H1 (cell line): ENCODE measurements around the gene FLOT1.

ENCODE experiments used
- EP300 ChIP-seq, 2 experiments: IDR thresholded peaks; 1 replicate in 1 of 2; 2 replicates in 1 of 2; pipeline ENCODE4 v1.6.1; 2011 to 2012; ENCODE audit warnings: low read depth in 2 of 2, low read length in 2 of 2, mild to moderate bottlenecking in 2 of 2, borderline replicate concordance in 1 of 2, inconsistent platforms in 1 of 2, moderate library complexity in 1 of 2
- GTF2F1 ChIP-seq: IDR thresholded peaks from 2 replicates; pipeline ENCODE4 v1.6.1; 2012; ENCODE audit warnings: low read depth, low read length, improper control_type of control experiment, borderline replicate concordance
- RNF2 ChIP-seq: fragments of 200-900, 300-1000 bp; sonication (generic); IDR thresholded peaks from 2 replicates; pipeline ENCODE4 v1.7.1; 2016; ENCODE audit warnings: borderline replicate concordance, low read depth, mild to moderate bottlenecking, antibody characterized with exemption, low read length; ENCODE audit not compliant: poor library complexity, severe bottlenecking; ENCODE audit errors: missing control alignments
- SAP30 ChIP-seq: fragments of 300-600 bp; sonication (generic); IDR thresholded peaks from 2 replicates; pipeline ENCODE4 v1.7.1; 2012; ENCODE audit warnings: low read length, moderate library complexity, mild to moderate bottlenecking, inconsistent platforms; ENCODE audit not compliant: insufficient read depth, insufficient replicate concordance
- TCF12 ChIP-seq: IDR thresholded peaks from 2 replicates; pipeline ENCODE4 v1.6.1; 2011; ENCODE audit warnings: low read depth, mild to moderate bottlenecking, low read length
- TF ChIP-seq, protein P1 (sequence below), 3 experiments: IDR thresholded peaks; 1 replicate in 2 of 3; 2 replicates in 1 of 3; pipeline versions ENCODE4 v1.5.1 to v1.6.1; 2011; ENCODE audit warnings: low read length in 3 of 3, mild to moderate bottlenecking in 3 of 3, inconsistent platforms in 2 of 3, low read depth in 1 of 3, moderate library complexity in 1 of 3; ENCODE audit not compliant: insufficient read depth in 1 of 3; ENCODE audit errors: control extremely low read depth in 1 of 3
- TF ChIP-seq, protein P2 (sequence below): IDR thresholded peaks from 2 replicates; pipeline ENCODE4 v1.6.1; 2012; ENCODE audit warnings: low read length, inconsistent platforms
- TF ChIP-seq, protein P3 (sequence below): IDR thresholded peaks from 2 replicates; pipeline ENCODE4 v1.6.1; 2012; ENCODE audit warnings: inconsistent platforms

DNA sequence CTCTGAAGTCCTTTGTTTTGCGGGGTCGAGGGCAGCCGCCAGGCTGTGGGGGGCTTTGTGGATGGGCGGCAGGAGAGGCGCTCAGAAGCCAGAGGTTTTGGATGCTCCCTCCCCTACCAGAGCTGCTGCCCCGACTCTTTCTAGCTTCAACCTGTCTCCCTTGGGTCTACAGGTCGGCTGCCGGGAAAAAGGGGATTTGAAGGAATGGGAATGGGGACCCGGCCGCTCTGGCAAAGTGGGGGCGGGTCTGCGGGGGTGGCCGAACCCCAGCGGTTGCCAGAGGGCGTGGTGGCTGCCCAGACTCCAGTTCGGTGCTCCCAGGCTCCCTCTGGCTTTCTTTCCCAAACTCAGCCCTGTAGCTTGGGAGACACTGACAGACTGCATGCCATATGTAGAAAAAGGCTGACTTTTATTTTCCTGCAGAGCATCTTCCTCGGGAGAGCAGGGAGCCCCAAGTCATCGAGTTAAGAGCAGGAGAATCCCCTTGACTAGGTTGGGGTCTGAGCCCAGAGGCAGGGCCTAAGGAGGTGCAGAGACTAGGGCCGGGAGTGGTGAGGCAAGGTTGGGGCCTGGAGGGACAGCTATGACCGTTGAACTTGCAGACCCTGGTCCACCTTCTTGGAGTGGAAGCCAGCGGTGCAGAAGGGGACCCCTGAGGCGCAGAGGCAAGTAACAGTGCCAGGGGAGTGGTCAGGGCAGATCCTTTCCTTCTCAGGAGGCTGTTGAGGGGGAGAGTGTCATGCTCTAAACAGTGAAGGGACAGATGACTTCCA lies 54.6 kb downstream of the FLOT1 start:
- TF ChIP-seq, protein P1, sequence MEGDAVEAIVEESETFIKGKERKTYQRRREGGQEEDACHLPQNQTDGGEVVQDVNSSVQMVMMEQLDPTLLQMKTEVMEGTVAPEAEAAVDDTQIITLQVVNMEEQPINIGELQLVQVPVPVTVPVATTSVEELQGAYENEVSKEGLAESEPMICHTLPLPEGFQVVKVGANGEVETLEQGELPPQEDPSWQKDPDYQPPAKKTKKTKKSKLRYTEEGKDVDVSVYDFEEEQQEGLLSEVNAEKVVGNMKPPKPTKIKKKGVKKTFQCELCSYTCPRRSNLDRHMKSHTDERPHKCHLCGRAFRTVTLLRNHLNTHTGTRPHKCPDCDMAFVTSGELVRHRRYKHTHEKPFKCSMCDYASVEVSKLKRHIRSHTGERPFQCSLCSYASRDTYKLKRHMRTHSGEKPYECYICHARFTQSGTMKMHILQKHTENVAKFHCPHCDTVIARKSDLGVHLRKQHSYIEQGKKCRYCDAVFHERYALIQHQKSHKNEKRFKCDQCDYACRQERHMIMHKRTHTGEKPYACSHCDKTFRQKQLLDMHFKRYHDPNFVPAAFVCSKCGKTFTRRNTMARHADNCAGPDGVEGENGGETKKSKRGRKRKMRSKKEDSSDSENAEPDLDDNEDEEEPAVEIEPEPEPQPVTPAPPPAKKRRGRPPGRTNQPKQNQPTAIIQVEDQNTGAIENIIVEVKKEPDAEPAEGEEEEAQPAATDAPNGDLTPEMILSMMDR (IDR thresholded peaks at IDR 0.05; ENCODE audit: control extremely low read depth in 1 of 3, insufficient read depth in 1 of 3, low read depth in 1 of 3, low read length in 3 of 3): peak in 1 of 3 experiments; percentile 23; a peak in 1 of 4 replicates
- TF ChIP-seq GTF2F1 (no peak), RNF2 (no peak), SAP30 (peak; percentile 68), EP300 (IDR thresholded peaks at IDR 0.05; ENCODE audit: borderline replicate concordance in 1 of 2, low read depth in 2 of 2, low read length in 2 of 2) (no peak), TCF12 (no peak)
- TF ChIP-seq, protein P2, sequence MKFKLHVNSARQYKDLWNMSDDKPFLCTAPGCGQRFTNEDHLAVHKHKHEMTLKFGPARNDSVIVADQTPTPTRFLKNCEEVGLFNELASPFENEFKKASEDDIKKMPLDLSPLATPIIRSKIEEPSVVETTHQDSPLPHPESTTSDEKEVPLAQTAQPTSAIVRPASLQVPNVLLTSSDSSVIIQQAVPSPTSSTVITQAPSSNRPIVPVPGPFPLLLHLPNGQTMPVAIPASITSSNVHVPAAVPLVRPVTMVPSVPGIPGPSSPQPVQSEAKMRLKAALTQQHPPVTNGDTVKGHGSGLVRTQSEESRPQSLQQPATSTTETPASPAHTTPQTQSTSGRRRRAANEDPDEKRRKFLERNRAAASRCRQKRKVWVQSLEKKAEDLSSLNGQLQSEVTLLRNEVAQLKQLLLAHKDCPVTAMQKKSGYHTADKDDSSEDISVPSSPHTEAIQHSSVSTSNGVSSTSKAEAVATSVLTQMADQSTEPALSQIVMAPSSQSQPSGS: no peak
- TF ChIP-seq, protein P3, sequence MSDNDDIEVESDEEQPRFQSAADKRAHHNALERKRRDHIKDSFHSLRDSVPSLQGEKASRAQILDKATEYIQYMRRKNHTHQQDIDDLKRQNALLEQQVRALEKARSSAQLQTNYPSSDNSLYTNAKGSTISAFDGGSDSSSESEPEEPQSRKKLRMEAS: no peak
